Esophagus muscularis mucosa (tissue), 4 donors: Measurements from ENCODE around the gene MSI2. TPM values are rescaled to one million over a fixed set of nuclear protein-coding genes. Genes with fewer than 3 reads are reported as not detected.

ENCODE experiments used
- DNase-seq: peaks from one replicate; pipeline ENCODE4 v3.0.0-alpha.2; 2017; ENCODE audit errors: extremely low spot score
- H3K27ac ChIP-seq, 4 donors: fragments of 200-600 bp; sonication (generic); replicated peaks in 1 of 4; 1 replicate in 3 of 4; 2 replicates in 1 of 4; pipeline ENCODE4 v1.5.1; 2016 to 2019; ENCODE audit warnings: mild to moderate bottlenecking in 1 of 4
- H3K27me3 ChIP-seq, 4 donors: fragments of 200-600 bp; sonication (generic); one replicate each; pipeline versions ENCODE4 v1.5.1 to v1.6.0; 2016 to 2019
- H3K36me3 ChIP-seq, 4 donors: fragments of 200-600 bp; sonication (generic); one replicate each; pipeline ENCODE4 v1.5.1; 2016 to 2019
- H3K4me1 ChIP-seq, 4 donors: fragments of 200-600 bp; sonication (generic); one replicate each; pipeline ENCODE4 v1.5.1; 2016 to 2019
- H3K4me3 ChIP-seq, 4 donors: fragments of 200-600 bp; sonication (generic); 1 replicate in 2 of 4; 2 replicates in 2 of 4; pipeline ENCODE4 v1.5.1; 2016 to 2019; ENCODE audit warnings: mild to moderate bottlenecking in 4 of 4, moderate library complexity in 1 of 4
- H3K9me3 ChIP-seq, 4 donors: fragments of 200-600 bp; sonication (generic); 1 replicate in 3 of 4; 2 replicates in 1 of 4; pipeline ENCODE4 v1.5.1; 2016 to 2019
- EP300 ChIP-seq: sonication (generic); formaldehyde crosslinking; IDR thresholded peaks from one replicate; pipeline ENCODE4 v1.6.1; 2017; ENCODE audit warnings: antibody characterized with exemption
- POLR2A ChIP-seq: fragments of 450-650 bp; IDR thresholded peaks from one replicate; pipeline ENCODE4 v1.6.1; 2017; ENCODE audit warnings: antibody characterized with exemption, moderate library complexity, mild to moderate bottlenecking, low read depth
- POLR2AphosphoS5 ChIP-seq, 2 donors: sonication (generic); formaldehyde crosslinking; IDR thresholded peaks; one replicate each; pipeline ENCODE4 v1.6.1; 2017; ENCODE audit warnings: antibody characterized with exemption in 2 of 2
- WGBS: methylation state at CpG from one replicate; pipeline ENCODE4 v1.1.5; 2018; 5-methylcytosine and 5-hydroxymethylcytosine counted together
- intact Hi-C: fragments of 100-400 bp; cut with DNase I; formaldehyde crosslinking; loops from one replicate; pipeline ENCODE4 v1.15.1; 2023
- total RNA-seq, 4 donors: library from RNA; depleted of rRNA; stranded (reverse); fragments of >200 nt; gene quantifications; one replicate each; pipeline versions ENCODE4 v1.1.0 to v1.2.1, GENCODE V29; 2016
- TF ChIP-seq, protein P1 (sequence below), 3 experiments: fragments of 200-600 bp in 2 of 3; fragments of 450-650 bp in 1 of 3; sonication (generic) in 2 of 3; IDR thresholded peaks; one replicate each; pipeline ENCODE4 v1.5.1; 2017 to 2019; ENCODE audit warnings: antibody characterized with exemption in 3 of 3, mild to moderate bottlenecking in 2 of 3, moderate library complexity in 1 of 3

The MSI2 gene
- total RNA-seq, 4 donors from 2014 or later, result 28.8 to 39.0 (median 29.6) TPM

DNA sequence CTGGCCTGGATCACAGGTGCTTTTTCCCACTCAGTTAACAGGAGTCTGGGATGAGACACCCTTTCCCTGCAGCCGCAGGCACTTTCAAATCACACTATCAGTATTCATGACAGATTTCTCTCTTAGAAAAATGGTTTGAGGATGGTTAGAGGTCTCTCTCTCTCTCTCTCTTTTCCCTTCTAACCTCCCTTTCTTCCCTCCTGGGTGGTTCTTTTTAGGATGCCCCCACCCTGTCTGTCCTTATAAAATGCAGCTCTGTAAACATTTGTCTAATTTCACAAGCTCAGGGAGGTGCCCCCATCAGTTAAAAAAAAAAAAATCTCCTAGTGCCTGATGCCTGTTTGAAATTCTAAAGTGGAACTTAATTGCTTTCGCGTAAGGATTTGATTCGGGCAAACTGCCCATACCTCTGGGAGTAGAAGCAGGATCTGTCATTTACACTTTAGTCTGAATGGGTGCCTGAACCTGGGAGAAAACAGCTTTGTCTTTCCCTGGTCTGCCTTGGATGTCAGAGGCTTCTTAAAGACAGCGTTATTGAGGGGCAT is 329.9 kb downstream of the MSI2 start:
- no peak overlapping the region for H3K27ac ChIP-seq
- no peak for DNase-seq

GRCh38 chr17:57586742-57587141 is 330.4 kb downstream of the MSI2 start:
- peaks cover 0 to 10% (median 7%) of the 10 kb centered on the region in 4 donors for H3K4me1 ChIP-seq
- H3K4me3 ChIP-seq, result no peak overlapping the region
- H3K36me3 ChIP-seq, result no peaks in the 10 kb centered on the region
- no peak overlapping the region for H3K27ac ChIP-seq
- no peak for DNase-seq
- H3K9me3 ChIP-seq, result no peaks in the 10 kb centered on the region
- WGBS, result 89% methylated on average over 4 of the region's 4 CpGs
- no peaks in the 10 kb centered on the region for H3K27me3 ChIP-seq
- intact Hi-C loops, result no loop called here
- TF ChIP-seq POLR2AphosphoS5 (IDR thresholded peaks at IDR 0.05) (no peak), POLR2A (no peak), EP300 (no peak)
- TF ChIP-seq, protein P1, sequence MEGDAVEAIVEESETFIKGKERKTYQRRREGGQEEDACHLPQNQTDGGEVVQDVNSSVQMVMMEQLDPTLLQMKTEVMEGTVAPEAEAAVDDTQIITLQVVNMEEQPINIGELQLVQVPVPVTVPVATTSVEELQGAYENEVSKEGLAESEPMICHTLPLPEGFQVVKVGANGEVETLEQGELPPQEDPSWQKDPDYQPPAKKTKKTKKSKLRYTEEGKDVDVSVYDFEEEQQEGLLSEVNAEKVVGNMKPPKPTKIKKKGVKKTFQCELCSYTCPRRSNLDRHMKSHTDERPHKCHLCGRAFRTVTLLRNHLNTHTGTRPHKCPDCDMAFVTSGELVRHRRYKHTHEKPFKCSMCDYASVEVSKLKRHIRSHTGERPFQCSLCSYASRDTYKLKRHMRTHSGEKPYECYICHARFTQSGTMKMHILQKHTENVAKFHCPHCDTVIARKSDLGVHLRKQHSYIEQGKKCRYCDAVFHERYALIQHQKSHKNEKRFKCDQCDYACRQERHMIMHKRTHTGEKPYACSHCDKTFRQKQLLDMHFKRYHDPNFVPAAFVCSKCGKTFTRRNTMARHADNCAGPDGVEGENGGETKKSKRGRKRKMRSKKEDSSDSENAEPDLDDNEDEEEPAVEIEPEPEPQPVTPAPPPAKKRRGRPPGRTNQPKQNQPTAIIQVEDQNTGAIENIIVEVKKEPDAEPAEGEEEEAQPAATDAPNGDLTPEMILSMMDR (IDR thresholded peaks at IDR 0.05), result no peak

More for the DNA sequence above, 329.9 kb downstream of the MSI2 start:
- 65% methylated on average over 5 of the region's 5 CpGs for WGBS
- TF ChIP-seq EP300, result no peak
- TF ChIP-seq POLR2AphosphoS5 (IDR thresholded peaks at IDR 0.05), result no peak
- TF ChIP-seq, protein P1 (IDR thresholded peaks at IDR 0.05), result no peak
- no peaks in the 10 kb centered on the region for H3K36me3 ChIP-seq
- intact Hi-C loops, result no loop called here
- H3K9me3 ChIP-seq, result no peaks in the 10 kb centered on the region
- H3K4me1 ChIP-seq, result peaks cover 0 to 10% (median 7%) of the 10 kb centered on the region in 4 donors
- H3K27me3 ChIP-seq, result no peaks in the 10 kb centered on the region
- H3K4me3 ChIP-seq, result no peak overlapping the region

- 89% methylated on average over 15 of the region's 16 CpGs for WGBS
- no peaks in the 10 kb centered on the region for H3K9me3 ChIP-seq
- H3K4me3 ChIP-seq, result no peak overlapping the region
- H3K27me3 ChIP-seq, result no peaks in the 10 kb centered on the region
- no peak for DNase-seq
- no peak overlapping the region for H3K27ac ChIP-seq
- peaks cover 0 to 10% (median 7%) of the 10 kb centered on the region in 4 donors for H3K4me1 ChIP-seq
- TF ChIP-seq EP300 (no peak), POLR2A (no peak), POLR2AphosphoS5 (IDR thresholded peaks at IDR 0.05) (no peak)
- TF ChIP-seq, protein P1 (IDR thresholded peaks at IDR 0.05), result no peak
- H3K36me3 ChIP-seq, result no peaks in the 10 kb centered on the region
- intact Hi-C loops, result no loop called here
Measured at GRCh38 chr17:57587193-57587969, 331.1 kb downstream of the MSI2 start.

DNA sequence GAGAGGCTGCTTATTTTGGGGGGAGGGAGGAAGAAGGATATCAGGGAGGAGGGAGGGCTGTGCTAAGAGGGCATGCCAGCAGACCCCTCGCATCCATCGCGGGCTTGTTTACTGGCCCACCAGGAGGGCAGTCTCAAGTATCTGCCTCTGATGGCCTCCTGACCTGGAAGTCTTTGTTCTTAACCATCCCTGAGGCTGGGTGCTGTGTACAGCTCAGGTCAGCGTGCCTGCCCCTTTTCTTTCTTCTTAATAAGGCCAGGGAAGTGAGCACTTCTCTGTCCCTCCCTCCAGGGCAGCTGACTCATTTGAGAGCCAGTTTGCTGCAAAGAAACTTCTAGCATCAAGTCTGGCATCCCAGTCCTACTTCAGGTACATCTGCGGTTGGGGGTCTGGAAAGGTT is 331.8 kb downstream of the MSI2 start:
- no peak overlapping the region for H3K4me3 ChIP-seq
- no peaks in the 10 kb centered on the region for H3K27me3 ChIP-seq
- intact Hi-C loops, result no loop called here
- H3K9me3 ChIP-seq, result no peaks in the 10 kb centered on the region
- no peak overlapping the region for H3K27ac ChIP-seq
- WGBS, result 86% methylated on average over 5 of the region's 5 CpGs
- H3K36me3 ChIP-seq, result no peaks in the 10 kb centered on the region
- TF ChIP-seq EP300 (no peak), POLR2AphosphoS5 (IDR thresholded peaks at IDR 0.05) (no peak), POLR2A (no peak)
- TF ChIP-seq, protein P1 (IDR thresholded peaks at IDR 0.05), result no peak
- DNase-seq, result no peak
- peaks cover 0 to 10% (median 7%) of the 10 kb centered on the region in 4 donors for H3K4me1 ChIP-seq
